Right lobe of liver (tissue), 4 donors: ENCODE data around the gene MAPT.

ENCODE experiments used
- CTCF ChIP-seq, 4 donors: fragments of 200-600 bp in 3 of 4; fragments of 450-650 bp in 1 of 4; IDR thresholded peaks; one replicate each; pipeline versions ENCODE4 v1.5.1 to v1.8.0; 2016 to 2022; ENCODE audit warnings: antibody characterized with exemption in 4 of 4, mild to moderate bottlenecking in 2 of 4
- POLR2A ChIP-seq: fragments of 450-650 bp; IDR thresholded peaks from one replicate; pipeline ENCODE4 v1.6.1; 2017; ENCODE audit warnings: antibody characterized with exemption, mild to moderate bottlenecking
- donor health status: DM: no; HTN: no; CAD: no.
- donor health status: DM: no; HTN: no; CAD: no.
- donor health status: DM: no; HTN: yes; CAD: no.

- TF ChIP-seq POLR2A (no peak), CTCF (IDR thresholded peaks at IDR 0.05) (no peak)
Observed at GRCh38 chr17:46020023-46020761, 125.8 kb downstream of the MAPT start.
